ENCODE measurements around the gene SH3BP4. TPM values are rescaled to one million over a fixed set of nuclear protein-coding genes. Genes with fewer than 3 reads are reported as not detected.

The SH3BP4 gene
- total and polyA plus RNA-seq, 2 of the 13 experiments (the other 11 are each of a cell fraction or from before 2014, with no cell fraction given): 34.6 to 99.1 TPM

DNA sequence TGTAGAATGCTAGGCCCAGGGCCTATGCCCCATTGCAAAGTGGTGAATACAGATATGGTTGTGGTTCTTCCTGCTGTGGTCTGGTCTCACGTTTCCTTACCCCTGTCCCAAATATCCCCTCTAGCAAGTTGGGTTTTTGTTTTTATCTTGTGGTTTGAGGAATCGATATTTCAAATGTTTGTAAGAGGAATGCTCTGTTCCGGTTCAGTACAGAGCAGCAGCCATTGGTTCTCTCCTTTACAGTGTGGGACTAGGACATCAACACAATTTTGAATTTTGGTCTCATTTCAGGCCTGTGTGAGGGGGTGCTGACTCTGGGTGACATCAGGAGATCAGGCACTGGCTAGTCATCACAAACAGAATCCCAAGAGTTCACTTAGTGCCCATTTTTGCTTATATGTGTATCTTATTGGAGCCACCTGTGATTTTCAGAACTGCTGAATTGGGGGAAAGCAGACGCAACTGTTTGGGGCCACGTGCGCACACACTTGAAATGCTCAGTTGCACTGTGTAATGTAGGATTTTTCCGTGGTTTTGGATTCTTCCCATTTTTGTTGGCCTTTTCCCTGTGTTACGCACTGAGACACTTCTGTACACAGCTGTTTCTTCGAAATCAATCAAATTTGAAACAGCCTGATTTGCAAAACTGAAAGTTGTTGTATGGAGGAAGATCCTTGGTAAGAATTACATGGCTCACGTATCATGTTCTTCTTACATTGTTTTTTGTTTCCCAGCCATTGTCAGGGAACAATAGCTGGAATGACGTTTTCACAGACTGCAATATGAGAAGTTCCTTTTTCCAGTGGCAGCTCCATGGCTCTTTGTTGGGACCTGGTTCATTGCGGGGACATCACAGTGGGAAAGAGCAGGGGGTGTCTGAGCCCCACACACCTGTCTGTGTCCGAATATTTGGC lies 8.6 kb downstream of the SH3BP4 start:
- H3K36me3 ChIP-seq (replicated peaks in 1 of 2; ENCODE audit: control insufficient read depth in 1 of 2, insufficient read depth in 2 of 2, low read length in 2 of 2): peaks cover 3 to 36% of the 10 kb centered on the region in 2 experiments
- no peak for ATAC-seq
- TF ChIP-seq ZFP62 (CRISPR knock-in tag; IDR thresholded peaks at IDR 0.05) (no peak), SOX13 (IDR thresholded peaks at IDR 0.05) (no peak), SOX13 (CRISPR knock-in tag; conservative IDR thresholded peaks at IDR 0.05 in 1 of 2, IDR thresholded peaks at IDR 0.05 in 1 of 2) (peak in 1 of 2 experiments; percentile 56; a peak in 2 of 4 replicates), RBFOX2 (IDR thresholded peaks at IDR 0.05; ENCODE audit: low read depth, low read length) (peak; percentile 39; the same call in 1 of the 2 replicates), SOX5 (CRISPR knock-in tag; IDR thresholded peaks at IDR 0.05; ENCODE audit: borderline replicate concordance) (0 out of 2 replicates have a peak, but pooled peaks have one; percentile 25), MBNL3 (CRISPR knock-in tag; conservative IDR thresholded peaks at IDR 0.05) (no peak), RBM22 (optimal IDR thresholded peaks at IDR 0.05; ENCODE audit: low read length) (peak; percentile 76), POLR2AphosphoS5 (IDR thresholded peaks at IDR 0.05; ENCODE audit: low read depth, low read length) (0 out of 2 replicates have a peak, but pooled peaks have one; percentile 18)
- TF ChIP-seq, protein P1, sequence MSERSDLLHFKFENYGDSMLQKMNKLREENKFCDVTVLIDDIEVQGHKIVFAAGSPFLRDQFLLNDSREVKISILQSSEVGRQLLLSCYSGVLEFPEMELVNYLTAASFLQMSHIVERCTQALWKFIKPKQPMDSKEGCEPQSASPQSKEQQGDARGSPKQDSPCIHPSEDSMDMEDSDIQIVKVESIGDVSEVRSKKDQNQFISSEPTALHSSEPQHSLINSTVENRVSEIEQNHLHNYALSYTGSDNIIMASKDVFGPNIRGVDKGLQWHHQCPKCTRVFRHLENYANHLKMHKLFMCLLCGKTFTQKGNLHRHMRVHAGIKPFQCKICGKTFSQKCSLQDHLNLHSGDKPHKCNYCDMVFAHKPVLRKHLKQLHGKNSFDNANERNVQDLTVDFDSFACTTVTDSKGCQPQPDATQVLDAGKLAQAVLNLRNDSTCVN (CRISPR knock-in tag; IDR thresholded peaks at IDR 0.05; ENCODE audit: borderline replicate concordance): no peak
- no peak overlapping the region for H3K4me2 ChIP-seq (ENCODE audit: low read depth, low read length)
- in situ Hi-C loops (cut with HindIII; ENCODE audit: extremely low pct_ligation_motif_present, low pct_unique_long_range_greater_than_20kb): no loop called here
- intact Hi-C loops (cut with micrococcal nuclease; ENCODE audit: unreplicated experiment): no loop called here
- DNase-seq (ENCODE audit: low spot score): no peak
- 87% methylated on average over 13 of the region's 13 CpGs for WGBS (ENCODE audit: low lambda C conversion rate)
- CTCF ChIA-PET (ENCODE audit: low intra/inter-chr PET ratio, low total read pairs): no interaction called here
- peaks cover 95% of the 10 kb centered on the region for H4K20me1 ChIP-seq (ENCODE audit: insufficient read depth, low read length)
- H3K9ac ChIP-seq (ENCODE audit: insufficient read depth, low read depth, low read length): no peak overlapping the region
- POLR2A ChIA-PET: interaction anchor here (2.2 to 8.7 kb wide), 2 partner anchors 17 to 20 kb away, joined by 5 to 53 read pairs; no protein-coding TSS in a partner anchor
- no TSS peak for BruUV-seq (replicated peaks)
- no peak for FAIRE-seq
- no peak overlapping the region for H3K27ac ChIP-seq (ENCODE audit: extremely low read length, insufficient read depth, low read length)
- no peak overlapping the region for H2AFZ ChIP-seq (ENCODE audit: low read length)
- peaks cover 90% of the 10 kb centered on the region for H3K4me1 ChIP-seq (ENCODE audit: insufficient read depth, low read length)
- peaks cover 100% of the 10 kb centered on the region for H3K79me2 ChIP-seq (ENCODE audit: insufficient read depth, low read length)
- no peaks in the 10 kb centered on the region for H3K27me3 ChIP-seq (ENCODE audit: control insufficient read depth in 1 of 2, insufficient read depth in 2 of 2, low read length in 2 of 2)
- H3K4me3 ChIP-seq (replicated peaks in 1 of 3; ENCODE audit: insufficient read depth in 1 of 3, low read depth in 2 of 3, low read length in 3 of 3): no peak overlapping the region
- H3K9me3 ChIP-seq (ENCODE audit: low read length): no peaks in the 10 kb centered on the region

Data from HepG2 (cell line).